SHP77 (cell line): Measurements from ENCODE around the gene NPPC.
A peak's percentile ranks its signal among the peaks of the same experiment; 100 is the strongest.
"Not testable (repeated sequence)": the region's sequence is repeated elsewhere in the genome, so short reads cannot be mapped to it uniquely, and the experiment has no call there.

Source experiments
- DNase-seq, 2 experiments: peaks; one replicate each; lab custom pipeline; 2025; lab: John Stamatoyannopoulos, UW

NPPC gene, protein sequence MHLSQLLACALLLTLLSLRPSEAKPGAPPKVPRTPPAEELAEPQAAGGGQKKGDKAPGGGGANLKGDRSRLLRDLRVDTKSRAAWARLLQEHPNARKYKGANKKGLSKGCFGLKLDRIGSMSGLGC

GRCh38 chr2:231926180-231926741 is at the start of gene NPPC:
Gene NPPC, minus strand, starts transcription at chr2:231926396. Its CDS starts 147 bp downstream, at chr2:231926249.
- peak in 1 of 2 experiments; percentile 29 for DNase-seq

- DNase-seq: no peak
Measured at GRCh38 chr2:231975001-231975400, 48.8 kb upstream of the NPPC start.

DNA sequence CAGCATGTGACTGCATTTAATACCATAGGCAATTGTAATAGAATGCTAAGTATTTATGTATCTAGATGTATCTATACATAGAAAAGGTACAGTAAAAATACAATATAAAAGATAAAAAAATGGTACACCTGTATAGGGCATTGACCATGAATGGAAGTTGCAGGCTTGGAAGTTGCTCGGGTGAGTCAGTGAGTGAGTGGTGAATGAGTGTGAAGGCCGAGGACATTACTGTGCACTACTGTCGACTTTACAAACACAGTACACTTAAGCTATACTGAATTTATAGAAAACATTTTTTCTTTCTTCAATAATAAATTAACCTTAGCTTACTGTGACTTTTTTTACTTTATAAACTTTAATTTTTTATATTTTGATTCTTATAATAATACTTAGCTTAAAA is 44.3 kb upstream of the NPPC start:
- DNase-seq: no peak

GRCh38 chr2:231968820-231969219 is 42.6 kb upstream of the NPPC start:
- no peak for DNase-seq

DNA sequence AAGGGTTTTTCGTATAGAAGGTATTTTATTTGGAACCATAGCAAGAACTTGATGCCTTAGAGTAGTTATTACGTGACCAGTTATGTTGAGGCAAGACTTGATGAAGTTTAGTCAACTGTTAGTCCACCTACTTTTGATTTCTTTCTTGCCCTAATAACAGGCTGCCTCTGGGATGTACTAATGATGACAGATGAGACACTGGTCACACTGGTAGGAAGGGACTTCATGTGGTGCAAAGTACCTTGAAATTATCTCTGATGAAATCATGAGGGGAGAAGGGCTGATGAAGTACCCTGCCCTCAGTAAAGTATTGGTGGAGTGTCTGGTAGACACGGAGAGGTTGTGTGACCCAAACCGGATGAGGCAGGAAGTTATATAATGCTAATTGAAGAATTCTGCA is 40.7 kb upstream of the NPPC start:
- no peak for DNase-seq

DNA sequence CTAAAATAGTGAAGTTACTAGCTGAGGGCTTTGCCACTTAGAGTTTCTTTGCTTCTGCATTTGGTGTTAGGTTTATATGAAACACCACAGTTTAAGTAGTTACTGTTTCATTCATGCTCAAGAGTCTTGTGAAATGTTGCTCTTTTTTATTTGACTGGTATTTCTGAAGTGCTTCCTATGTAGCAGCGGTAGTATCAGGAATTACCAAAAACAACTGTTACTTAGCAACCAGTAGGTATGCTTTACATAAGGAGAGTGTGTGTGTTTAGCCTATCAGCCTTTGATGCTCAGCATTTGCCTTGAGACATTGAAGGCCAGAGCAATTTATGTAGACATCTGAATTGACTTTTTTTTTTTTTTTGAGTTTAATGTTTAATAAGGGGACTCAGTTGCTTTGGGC is 38.9 kb upstream of the NPPC start:
- no peak for DNase-seq

GRCh38 chr2:231961349-231962166 is 35.4 kb upstream of the NPPC start, which contains the start of gene DIS3L2:
Gene DIS3L2, plus strand, starts transcription at chr2:231961713. Its CDS starts 53,215 bp downstream, at chr2:232014928.
- peak; percentile 82 to 91 for DNase-seq

DNA sequence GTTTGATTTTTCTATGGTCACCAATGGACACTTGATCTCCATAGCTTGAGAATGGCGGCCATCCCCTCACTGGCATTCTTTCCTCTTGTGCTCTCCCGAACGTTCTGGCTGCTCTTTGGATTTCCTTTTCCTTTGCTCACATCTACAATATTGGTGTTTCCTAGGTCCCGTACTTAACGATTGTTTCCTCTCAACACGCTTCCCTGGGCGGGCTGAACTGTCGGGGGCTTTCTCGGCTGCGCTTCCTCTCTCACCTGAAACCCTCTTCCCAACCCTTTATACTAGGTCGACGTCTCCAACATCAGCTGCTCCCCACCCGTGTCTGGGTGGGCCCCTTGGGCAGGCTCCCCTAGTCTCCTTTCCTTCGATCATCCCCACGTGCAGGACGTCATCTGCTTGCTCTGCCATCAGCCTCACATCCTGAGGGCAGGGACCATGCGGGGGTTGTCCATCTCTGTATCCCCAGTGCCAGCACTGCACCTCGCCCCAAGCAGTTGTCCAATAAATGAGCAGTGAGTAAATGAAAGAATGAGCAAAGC is 34.7 kb upstream of the NPPC start:
- no peak for DNase-seq

- DNase-seq: no peak
Measured at GRCh38 chr2:231957913-231958763, 31.9 kb upstream of the NPPC start.

GRCh38 chr2:231955758-231956472 is 29.7 kb upstream of the NPPC start:
- DNase-seq: no peak

GRCh38 chr2:231951452-231952035 is 25.3 kb upstream of the NPPC start:
- DNase-seq: no peak

DNA sequence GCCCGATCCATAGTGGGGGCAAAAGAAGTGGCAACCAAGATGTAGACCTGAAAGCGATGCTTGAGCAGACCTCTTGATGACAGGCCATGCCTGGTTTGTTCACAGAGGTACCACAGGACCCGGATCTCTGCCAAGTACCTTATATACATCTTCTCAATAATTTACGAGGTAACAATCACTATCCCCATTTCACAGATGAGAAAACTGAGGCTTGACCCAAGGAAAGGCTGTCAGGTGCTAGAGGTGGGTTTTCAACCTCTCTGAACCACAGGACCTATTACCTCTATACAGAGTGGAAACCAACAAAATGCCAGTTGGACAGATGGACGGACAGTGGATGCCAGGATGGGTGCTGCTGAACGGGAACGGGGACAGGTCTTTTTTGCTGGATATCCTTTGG is 21.5 kb upstream of the NPPC start:
- no peak for DNase-seq

GRCh38 chr2:231947112-231947511 is 20.9 kb upstream of the NPPC start:
- DNase-seq: not testable (repeated sequence)

DNA sequence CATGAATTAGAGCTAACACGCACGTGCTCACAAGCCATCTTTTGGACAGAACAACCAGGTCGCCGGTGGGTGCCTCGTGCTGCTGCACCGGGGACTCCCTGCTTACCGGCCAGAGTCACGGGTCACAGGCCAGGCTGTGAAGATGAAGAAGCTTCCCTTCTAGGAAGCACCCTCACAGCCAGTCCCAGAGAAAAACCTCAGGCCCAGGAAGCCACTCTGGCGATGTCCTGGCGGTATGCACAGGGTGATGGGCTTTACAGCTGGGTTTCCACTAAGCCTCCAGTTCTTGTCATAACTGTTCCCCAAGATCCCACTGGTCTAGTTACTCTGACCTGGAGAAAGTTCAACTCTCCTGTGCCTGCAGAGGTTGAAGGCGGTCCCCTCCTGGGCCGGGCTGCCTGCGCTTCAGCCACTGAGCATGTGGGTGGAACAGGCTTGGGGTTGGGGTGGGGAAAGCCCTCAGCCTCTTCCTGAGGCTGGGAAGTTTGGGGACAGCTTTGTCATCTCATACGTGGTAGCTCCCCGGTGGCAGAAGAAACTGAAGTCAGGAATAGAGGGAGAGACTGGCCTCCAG is 20.1 kb upstream of the NPPC start:
- no peak for DNase-seq

DNA sequence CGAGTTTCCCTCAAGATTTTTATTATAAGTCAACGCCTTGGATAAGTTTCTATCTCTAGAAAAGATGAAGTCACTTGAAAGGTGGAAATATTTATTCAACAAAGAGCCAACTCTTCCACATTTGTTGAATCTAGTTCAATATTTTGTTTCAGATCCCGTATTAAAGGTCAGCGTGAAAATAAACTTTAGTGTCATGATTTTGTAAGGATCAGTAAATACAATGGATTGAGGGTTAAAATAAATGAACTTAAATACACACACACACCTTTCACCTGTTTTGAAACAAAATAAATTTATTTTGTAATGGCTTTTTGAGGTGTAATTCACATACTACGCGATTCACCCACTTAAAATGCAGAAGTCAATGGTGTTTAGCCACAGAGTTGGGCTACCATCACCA is 16.0 kb upstream of the NPPC start:
- DNase-seq: no peak

DNA sequence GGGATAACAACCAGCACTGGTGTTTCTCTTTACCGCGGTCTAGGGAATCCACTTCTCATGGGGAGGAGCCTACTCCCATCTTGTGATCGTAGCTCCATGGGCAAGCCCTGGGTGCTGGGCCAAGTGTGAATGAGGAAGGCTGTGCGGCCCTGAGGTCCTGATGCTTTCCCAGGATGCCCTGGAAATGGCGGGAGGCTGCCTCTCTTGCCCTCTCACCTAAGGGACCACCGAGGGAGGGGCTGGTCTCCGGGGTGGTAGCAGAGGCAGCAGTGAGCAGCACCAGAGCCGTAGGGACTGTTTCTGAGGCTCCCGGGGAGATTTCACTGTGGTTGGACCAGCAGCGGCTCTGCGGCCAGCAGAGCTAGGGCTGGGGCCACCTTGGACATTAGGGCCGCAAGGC is 15.5 kb upstream of the NPPC start:
- DNase-seq: no peak

- DNase-seq: peak; percentile 30 to 72
Measured at GRCh38 chr2:231940795-231941194, 14.6 kb upstream of the NPPC start.

DNA sequence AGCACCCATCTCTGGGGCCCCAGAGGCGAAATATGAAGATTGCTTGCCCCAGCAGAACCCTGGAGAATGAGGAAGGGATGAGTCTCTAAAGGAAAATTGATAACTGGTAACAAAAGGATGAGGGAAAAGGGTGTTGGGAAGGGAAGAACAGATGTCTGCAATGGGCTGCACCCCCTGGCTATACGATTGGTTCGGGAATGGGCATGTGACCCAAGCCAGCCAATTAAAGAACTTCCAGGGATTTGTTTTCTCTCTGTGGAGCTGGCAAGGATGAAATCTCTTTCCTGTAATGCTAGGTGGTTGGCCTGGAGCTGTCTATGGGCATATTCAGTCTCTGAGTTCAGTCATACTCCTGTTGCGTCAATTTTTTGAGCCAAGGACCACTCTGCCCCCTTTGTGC is 12.8 kb upstream of the NPPC start:
- DNase-seq: no peak

DNA sequence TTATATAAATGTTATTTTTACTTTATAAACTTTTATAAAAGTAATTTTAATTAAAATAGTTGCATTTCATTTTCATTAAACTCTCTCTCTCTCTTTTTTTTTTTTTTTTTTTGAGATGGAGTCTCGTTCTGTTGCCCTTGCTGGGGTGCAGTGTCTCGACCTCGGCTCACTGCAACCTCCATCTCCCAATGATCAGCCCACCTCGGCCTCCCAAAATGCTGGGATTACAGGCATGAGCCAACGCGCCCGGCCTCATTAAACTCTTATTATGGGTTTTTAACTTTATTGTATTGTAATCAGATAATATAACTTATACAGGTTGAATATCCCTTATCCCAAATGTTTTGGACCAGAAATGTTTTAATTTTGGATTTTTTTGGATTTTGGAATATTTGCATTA is 10.9 kb upstream of the NPPC start:
- no peak for DNase-seq

DNA sequence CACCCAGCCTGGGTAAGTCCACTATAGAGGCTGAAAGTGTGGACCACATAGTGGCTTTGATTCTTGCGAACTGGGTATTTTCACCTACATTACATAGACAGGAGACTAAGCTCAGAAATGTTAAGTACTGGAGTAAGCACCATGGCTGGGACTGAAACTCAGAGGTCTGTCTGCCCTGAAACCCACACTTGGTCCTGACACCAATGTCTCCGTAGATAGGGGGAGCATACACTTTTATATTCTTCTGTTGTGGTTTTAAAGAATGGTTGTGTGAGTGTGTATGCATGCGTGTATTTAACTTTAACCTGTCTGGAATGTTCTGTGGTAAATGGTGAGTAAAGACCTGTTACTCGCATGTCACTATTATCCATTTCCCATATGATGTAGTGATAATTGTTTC is 10.3 kb upstream of the NPPC start:
- DNase-seq: no peak

DNA sequence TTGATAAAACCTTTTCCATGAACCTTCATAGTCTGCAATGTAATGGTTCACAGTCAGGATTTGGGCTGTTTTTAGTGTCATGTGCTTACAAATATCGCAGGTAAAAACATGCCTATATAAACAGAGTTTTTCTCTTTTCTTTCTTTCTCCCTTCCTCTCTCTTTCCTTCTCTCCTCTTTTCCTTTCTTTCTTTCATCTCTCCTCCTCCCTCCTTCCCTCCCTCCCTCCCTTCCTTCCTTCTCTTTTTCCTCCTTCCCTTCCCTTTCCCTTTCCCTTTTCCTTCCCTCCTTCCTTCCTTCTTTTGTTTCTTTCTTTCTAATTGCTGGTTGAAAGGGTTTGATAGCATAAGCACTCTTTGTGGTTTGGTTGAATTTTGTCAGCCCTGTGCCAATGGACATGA is 9.6 kb upstream of the NPPC start:
- DNase-seq: no peak
